Mesodermal cell (in vitro differentiated cells): ENCODE measurements around the gene SLC2A14.
A peak's percentile ranks its signal among the peaks of the same experiment; 100 is the strongest.
"Not testable (repeated sequence)": the region's sequence is repeated elsewhere in the genome, so short reads cannot be mapped to it uniquely, and the experiment has no call there.

Experiments
- H3K27ac ChIP-seq: 2 replicates; pipeline ENCODE4 v1.7.0; 2013; ENCODE audit warnings: mild to moderate bottlenecking, low read depth, low read length, moderate library complexity; ENCODE audit not compliant: severe bottlenecking
- H3K36me3 ChIP-seq: 2 replicates; pipeline ENCODE4 v1.7.1; 2013; ENCODE audit warnings: mild to moderate bottlenecking, low read length, moderate library complexity; ENCODE audit not compliant: control insufficient read depth, insufficient read depth
- H3K4me1 ChIP-seq: one replicate; pipeline ENCODE4 v1.7.1; 2013; ENCODE audit warnings: mild to moderate bottlenecking, low read length; ENCODE audit not compliant: insufficient read depth, control insufficient read depth, poor library complexity, severe bottlenecking
- H3K4me3 ChIP-seq: 2 replicates; pipeline ENCODE4 v1.7.0; 2013; ENCODE audit warnings: low read length, control low read depth, mild to moderate bottlenecking; ENCODE audit not compliant: insufficient read depth, poor library complexity, severe bottlenecking; ENCODE audit errors: extremely low read depth
- H3K9me3 ChIP-seq: 2 replicates; pipeline ENCODE4 v1.7.1; 2013; ENCODE audit warnings: mild to moderate bottlenecking, low read length, moderate library complexity; ENCODE audit not compliant: control insufficient read depth
- WGBS, 2 experiments: methylation state at CpG; one replicate each; pipeline ENCODE4 v1.1.5; 2013; ENCODE audit warnings: missing lambda C conversion rate in 2 of 2; ENCODE audit not compliant: insufficient coverage in 2 of 2; 5-methylcytosine and 5-hydroxymethylcytosine counted together

Gene SLC2A14

DNA sequence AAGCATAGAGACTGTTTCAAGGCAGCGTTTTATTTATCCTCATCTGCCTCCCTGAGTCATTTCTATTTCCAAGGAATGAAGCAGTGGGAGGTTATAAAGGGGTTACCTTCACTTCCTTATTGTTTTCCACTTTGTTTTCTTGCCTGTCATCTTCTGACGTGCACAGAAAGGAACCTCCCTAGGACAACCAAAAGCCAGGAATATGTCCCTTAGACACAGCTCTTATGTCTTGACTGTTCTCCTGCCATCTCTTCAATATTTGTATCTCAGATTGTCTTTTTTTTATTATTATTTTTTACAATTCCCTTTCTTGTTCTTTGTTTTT is 24.7 kb downstream of the SLC2A14 start:
- H3K27ac ChIP-seq = not testable (repeated sequence)

DNA sequence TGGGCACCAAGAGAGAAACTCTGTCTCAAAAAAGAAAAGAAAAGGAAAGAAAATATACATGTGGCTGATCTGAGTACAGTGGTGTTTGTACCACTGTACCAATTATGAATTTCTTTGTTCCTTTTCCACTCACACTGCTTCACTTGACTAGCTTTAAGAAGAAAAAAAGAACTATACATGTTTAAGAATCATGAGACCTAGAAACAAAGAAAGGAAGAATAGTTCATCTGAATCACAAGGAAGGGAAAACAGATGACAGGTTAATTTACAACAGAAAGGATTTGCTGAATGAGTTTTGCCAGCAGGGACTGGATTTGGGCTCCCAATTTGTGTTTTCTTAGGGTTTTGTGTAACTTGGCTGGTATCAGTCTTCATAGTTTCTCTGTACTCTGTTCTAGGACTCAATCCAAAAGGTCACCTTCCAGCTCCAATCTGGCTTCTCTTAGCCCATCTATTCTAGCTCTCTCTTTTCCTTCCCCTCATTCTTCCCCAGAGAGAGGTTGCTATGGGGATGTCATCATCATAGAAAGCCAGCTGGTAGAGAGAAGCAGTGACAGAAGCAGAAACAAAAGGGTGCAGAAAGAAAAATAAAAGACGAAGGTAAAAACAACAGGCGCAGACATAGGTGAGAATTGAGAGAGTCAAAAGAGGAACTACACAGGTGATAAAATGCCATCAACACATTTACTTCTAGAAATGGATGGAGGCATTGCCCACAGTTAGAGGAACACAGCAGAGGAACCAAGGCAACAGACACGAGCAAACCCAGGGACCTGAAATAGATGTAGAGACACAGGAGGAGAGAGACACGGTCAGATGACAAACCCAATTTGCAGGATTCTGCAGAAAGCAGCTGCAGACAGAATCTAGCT is 25.3 kb downstream of the SLC2A14 start:
- 57% methylated on average over 1 of the region's 4 CpGs; no CpG with 5 or more reads in 1 of the 2 experiments for WGBS, 2 experiments
- H3K4me3 ChIP-seq, H3K36me3 ChIP-seq, H3K9me3 ChIP-seq, H3K27ac ChIP-seq: not testable (repeated sequence)
- H3K4me1 ChIP-seq = peaks cover 17% of the 10 kb centered on the region

More for the DNA sequence above, 24.7 kb downstream of the SLC2A14 start:
- not testable (repeated sequence) for H3K9me3 ChIP-seq, H3K36me3 ChIP-seq, H3K4me3 ChIP-seq
- WGBS, 2 experiments = no CpG with 5 or more reads among the region's 2 CpGs
- peaks cover 14% of the 10 kb centered on the region for H3K4me1 ChIP-seq

DNA sequence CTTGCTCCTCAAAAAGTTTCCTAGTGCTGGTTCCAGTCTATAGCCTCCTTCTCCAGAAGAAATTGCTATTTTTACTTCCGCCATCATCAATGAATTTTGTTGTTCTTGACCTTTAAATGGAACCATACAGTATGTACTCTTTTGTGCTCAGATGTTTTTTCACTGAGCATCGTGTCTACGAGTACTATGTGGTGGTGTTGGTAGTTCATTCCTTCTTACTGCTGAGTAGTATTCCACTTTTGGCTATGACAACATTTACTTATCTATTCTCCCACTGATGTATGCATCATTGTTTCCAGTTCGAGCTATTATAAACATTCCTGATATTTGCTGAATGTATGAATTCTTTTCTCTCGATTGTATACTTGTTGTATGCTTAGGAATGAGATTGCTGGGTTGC is 28.6 kb downstream of the SLC2A14 start:
- H3K27ac ChIP-seq = no peak overlapping the region
- no peaks in the 10 kb centered on the region for H3K9me3 ChIP-seq
- no peaks in the 10 kb centered on the region for H3K36me3 ChIP-seq
- H3K4me3 ChIP-seq = no peak overlapping the region
- peaks cover 16% of the 10 kb centered on the region for H3K4me1 ChIP-seq
- 88% methylated on average over 1 of the region's 5 CpGs; no CpG with 5 or more reads in 1 of the 2 experiments for WGBS, 2 experiments

DNA sequence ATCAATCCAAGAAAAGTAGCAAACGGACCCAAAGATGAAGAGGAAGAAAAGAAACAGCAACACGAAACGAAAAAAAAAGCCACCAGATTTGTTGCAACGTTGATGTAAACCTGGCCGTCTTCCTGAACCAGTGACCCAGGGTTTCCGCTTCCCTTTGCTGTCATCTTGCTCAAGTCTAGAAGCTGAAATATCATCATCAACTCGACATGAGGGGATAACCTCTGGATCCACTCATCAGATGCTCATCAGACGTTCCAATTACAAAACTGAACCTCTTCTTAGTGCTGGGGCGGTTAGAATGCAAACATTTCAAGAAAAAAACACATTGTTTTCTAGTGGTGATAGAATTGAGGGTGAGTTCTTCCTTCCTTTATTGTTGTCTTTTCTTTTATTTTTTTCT is 29.1 kb downstream of the SLC2A14 start:
- WGBS, 2 experiments = no CpG with 5 or more reads among the region's 9 CpGs
- not testable (repeated sequence) for H3K27ac ChIP-seq, H3K36me3 ChIP-seq, H3K9me3 ChIP-seq, H3K4me3 ChIP-seq
- H3K4me1 ChIP-seq = peaks cover 16% of the 10 kb centered on the region

DNA sequence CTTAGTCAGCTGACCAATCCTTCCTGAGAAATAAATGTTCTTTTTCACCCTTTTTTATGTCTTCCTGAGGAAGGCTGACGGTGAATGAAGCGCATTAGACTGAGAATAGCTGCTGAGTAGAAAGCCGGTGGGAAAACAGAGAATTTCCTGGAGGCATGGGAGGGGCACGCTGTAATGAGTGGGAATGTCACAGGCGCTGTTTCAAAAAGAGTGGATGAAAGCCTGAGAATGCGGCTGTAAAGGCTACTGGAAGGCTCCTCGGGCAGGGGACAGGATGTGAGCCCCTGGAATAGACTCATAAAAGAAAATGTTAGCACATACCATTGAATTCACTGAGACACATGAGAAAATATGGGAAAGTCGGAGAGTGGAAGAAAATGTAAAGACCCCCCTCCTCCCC is 29.6 kb downstream of the SLC2A14 start:
- Histone ChIP-seq H3K27ac (peak overlapping the region; percentile 57), H3K4me1 (peaks cover 16% of the 10 kb centered on the region)
- no CpG with 5 or more reads among the region's 8 CpGs for WGBS, 2 experiments
- H3K4me3 ChIP-seq, H3K9me3 ChIP-seq, H3K36me3 ChIP-seq: not testable (repeated sequence)

DNA sequence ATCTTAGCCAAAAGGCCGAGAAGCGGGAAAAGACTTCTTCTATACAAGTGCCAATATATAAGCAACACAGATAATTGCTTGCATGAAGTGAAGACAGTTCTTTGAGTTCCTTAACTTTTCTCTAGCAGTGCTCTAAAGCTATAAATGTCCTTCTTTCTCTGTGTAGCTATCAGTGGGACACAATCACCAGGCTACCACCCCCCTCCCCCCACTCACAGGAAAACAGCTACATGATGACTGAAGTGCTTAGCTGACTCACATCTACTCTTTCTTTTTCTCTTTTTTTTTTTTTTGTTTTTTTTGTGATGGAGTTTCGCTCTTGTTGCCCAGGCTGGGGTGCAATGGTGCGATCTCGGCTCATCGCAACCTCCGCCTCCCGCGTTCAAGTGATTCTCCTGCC is 30.3 kb downstream of the SLC2A14 start:
- H3K4me3 ChIP-seq, H3K36me3 ChIP-seq, H3K9me3 ChIP-seq: not testable (repeated sequence)
- WGBS, 2 experiments = no CpG with 5 or more reads among the region's 9 CpGs
- peaks cover 16% of the 10 kb centered on the region for H3K4me1 ChIP-seq
- peak overlapping the region; percentile 62 for H3K27ac ChIP-seq

DNA sequence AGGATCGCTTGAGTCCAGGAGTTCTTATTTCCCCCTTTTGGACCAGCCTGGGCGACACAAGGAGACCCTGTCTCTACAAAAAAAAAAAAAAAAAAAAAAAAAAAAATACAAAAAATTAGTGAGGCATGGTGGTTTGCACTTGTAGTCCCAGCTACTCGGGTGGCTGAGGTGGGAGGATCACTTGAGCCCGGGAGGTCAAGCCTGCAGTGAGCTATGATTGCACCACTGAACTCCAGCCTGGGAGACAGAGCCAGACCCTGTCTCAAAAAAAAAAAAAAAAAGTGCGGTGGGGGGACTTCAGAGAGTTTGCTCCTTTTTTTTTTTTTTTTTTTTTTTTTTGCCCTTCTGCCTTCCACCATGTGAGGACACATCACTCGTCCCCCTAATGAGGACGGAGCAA is 32.9 kb downstream of the SLC2A14 start:
- 95 to 100% methylated on average over 1 to 2 of the region's 7 CpGs for whole genome bisulfite sequencing, 2 experiments
- H3K4me3 ChIP-seq, H3K36me3 ChIP-seq, H3K9me3 ChIP-seq, H3K27ac ChIP-seq: not testable (repeated sequence)
- H3K4me1 ChIP-seq = peaks cover 16% of the 10 kb centered on the region

DNA sequence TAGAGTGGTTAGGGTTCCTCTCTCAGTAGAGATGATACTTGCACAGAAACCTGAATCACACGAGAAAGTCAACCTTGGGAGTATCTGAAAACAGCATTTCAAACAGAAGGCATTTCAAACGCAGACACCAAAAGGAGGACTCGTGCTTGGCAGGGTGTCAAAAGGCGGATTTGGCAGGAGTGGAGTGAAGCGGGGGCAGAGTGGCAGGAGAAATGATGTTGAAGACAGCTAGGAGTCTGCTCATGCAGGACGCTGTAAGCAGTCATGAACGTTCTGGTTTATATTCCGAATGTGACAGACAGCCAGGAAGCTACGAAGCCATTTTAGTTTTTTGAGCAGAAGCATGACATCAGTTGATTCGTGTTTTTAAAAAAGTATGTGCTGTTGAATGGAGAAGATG is 33.5 kb downstream of the SLC2A14 start:
- H3K4me3 ChIP-seq, H3K27ac ChIP-seq, H3K9me3 ChIP-seq, H3K36me3 ChIP-seq: not testable (repeated sequence)
- H3K4me1 ChIP-seq = peaks cover 16% of the 10 kb centered on the region
- WGBS, 2 experiments = 40 to 100% methylated on average over 1 to 2 of the region's 10 CpGs

DNA sequence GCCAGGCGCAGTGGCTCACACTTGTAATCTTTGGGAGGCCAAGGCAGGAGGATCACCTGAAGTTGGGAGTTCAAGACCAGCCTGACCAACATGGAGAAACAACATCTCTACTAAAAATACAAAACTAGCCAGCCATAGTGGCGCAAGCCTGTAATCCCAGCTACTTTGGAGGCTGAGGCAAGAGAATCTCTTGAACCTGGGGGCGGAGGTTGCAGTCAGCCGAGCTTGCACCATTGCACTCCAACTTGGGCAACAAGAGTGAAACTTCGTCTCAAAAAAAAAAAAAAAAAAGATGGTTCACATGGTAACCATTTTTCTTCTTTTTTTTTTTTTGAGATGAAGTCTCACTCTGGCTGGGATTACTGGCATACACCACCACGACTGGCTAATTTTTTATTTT is 35.3 kb downstream of the SLC2A14 start:
- WGBS, 2 experiments = 93 to 100% methylated on average over 1 to 3 of the region's 6 CpGs
- no peaks in the 10 kb centered on the region for H3K9me3 ChIP-seq
- H3K4me3 ChIP-seq = no peak overlapping the region
- no peak overlapping the region for H3K27ac ChIP-seq
- no peaks in the 10 kb centered on the region for H3K36me3 ChIP-seq
- H3K4me1 ChIP-seq = peaks cover 11% of the 10 kb centered on the region

DNA sequence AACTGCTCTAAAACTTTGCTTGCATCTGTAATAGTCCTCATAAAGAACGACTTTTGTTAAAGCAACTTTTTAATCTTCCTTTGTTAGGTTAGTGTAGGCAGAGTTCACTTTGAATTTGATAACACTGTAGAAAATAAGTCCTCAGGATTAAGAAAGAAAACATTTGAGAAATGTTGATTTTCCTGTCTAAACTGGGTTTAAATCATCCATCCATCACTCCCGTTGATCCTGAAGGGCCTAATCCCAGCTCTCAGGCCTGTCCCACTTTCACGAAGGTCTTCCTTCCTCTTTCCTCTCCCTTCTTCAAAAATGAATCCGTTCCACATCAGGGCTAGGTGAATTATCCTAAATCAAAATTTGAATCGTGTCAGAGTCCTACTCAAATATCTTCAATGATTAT is 36.9 kb downstream of the SLC2A14 start:
- Histone ChIP-seq H3K4me3 (no peak overlapping the region), H3K36me3 (no peaks in the 10 kb centered on the region), H3K4me1 (peaks cover 3% of the 10 kb centered on the region), H3K9me3 (no peaks in the 10 kb centered on the region), H3K27ac (no peak overlapping the region)
- 89 to 94% methylated on average over 4 of the region's 5 CpGs for WGBS, 2 experiments

DNA sequence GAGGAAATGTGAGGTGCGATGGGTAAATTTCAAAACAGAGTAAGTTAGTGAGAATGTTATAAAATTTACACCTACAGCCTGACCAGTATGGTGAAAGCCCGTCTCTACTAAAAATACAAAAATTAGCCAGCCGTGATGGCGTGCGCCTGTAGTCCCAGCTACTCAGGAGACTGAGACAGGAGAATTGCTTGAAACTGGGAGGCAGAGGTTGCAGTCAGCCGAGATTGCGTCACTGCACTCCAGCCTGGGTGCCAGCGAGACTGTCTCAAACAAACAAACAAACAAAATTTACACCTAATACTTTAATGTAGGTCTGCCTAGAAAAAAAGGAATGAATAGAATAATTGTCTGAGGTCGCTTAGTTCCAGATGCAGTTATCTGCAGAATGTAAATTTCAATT is 37.6 kb downstream of the SLC2A14 start:
- Histone ChIP-seq H3K4me1 (peaks cover 3% of the 10 kb centered on the region), H3K36me3 (no peaks in the 10 kb centered on the region), H3K4me3 (no peak overlapping the region), H3K9me3 (no peaks in the 10 kb centered on the region), H3K27ac (no peak overlapping the region)
- 90 to 100% methylated on average over 1 to 2 of the region's 9 CpGs for WGBS, 2 experiments
